SIG-M5 treated with dmso at 0.1 percent for 504 hours (cell line): ENCODE measurements around the gene ZC3H18.
A peak's percentile ranks its signal among the peaks of the same experiment; 100 is the strongest.

ENCODE experiments used
- DNase-seq: peaks from one replicate; lab custom pipeline; 2025; ENCODE audit not compliant: unreplicated experiment; lab: John Stamatoyannopoulos, UW

The ZC3H18 gene

DNA sequence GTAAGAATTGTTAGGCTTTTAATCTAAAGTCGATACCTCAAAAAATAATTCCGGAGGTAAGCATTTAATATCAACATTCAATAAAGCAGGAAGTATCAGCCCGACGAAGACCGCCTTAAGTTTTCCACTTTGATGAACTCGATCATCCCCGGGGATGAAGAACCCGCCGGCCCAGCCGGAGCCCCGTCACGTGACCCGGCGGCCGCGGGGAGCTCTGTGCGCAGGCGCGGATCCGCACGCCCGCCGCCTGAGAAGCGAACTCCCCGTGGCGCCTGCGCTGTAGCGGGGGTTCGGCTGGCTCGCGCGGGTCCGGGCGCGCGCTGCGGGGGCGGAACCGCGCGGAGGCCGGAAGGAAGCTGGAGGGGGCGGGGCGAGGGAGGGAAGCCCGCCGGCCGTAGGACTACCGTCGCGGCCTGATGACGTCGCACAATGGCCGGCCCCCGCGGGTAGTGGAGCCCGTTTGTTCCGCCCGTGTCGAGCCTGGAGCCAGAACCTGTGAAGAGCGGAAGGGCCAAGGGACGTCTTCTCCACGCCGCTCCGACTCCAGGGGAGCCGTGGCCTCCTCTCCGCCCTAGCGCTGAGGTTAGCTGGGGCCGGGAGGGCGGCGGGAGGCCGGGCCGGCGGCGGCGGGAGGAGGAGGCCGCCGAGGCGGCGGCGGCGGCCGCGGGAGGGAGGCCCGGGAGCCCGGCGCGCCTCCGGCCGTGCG, at the start of gene ZC3H18:
TSS of gene ZC3H18 (plus strand) at position 419 of the 706 bp plus-strand sequence. CDS start 6,721 bp downstream, outside the sequence.
- DNase-seq, result peak; percentile 89

DNA sequence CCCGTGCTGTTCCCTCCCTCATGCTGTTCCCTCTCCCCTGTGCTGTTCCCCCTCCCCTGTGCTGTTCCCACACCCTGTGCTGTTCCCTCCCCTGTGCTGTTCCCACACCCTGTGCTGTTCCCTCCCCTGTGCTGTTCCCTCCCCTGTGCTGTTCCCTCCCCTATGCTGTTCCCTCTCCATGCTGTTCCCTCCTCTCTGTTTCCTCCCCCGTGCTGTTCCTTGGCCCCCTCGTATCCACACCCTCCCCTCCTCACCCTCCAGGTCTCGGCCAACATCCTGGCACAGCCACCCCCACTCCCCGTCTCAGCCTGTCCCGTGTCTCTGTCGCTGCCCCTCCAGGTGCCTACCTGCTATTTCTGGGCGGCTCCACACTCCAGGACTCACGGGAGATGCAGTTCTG, 48.5 kb upstream of the ZC3H18 start:
- DNase-seq, result no peak

DNA sequence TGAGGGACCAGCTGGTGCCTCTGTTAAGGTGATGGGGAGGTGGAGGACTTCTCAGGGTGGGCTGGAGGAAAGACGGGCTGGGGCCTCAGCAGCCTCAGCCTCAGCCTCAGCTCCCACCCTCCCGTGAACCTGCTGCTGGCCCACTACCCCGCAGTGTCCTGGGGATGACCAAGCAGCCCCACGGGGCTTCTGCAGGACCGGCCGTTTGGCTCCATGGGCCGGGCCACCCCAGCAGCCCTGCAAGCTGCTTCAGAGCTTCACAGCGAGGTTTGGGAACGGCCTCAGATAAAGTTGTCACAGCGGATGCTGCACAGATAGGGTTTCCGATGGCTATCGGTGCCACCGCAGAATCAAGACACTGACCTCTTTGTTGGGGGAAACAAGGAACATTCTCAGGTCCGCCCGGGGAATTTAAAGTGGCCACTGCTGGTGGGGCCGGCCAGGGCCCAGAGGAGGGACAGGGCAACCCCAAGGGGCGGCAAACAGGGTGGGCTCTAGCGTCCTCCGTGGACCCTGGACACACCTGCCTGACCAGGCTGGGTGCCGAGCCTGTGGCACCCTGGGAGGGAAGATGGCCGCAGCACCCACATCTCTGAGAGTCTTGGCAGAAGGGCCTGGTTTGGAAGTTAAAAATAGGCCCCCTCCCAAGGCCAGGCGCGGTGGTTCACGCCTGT, 47.8 kb upstream of the ZC3H18 start:
- no peak for DNase-seq

DNA sequence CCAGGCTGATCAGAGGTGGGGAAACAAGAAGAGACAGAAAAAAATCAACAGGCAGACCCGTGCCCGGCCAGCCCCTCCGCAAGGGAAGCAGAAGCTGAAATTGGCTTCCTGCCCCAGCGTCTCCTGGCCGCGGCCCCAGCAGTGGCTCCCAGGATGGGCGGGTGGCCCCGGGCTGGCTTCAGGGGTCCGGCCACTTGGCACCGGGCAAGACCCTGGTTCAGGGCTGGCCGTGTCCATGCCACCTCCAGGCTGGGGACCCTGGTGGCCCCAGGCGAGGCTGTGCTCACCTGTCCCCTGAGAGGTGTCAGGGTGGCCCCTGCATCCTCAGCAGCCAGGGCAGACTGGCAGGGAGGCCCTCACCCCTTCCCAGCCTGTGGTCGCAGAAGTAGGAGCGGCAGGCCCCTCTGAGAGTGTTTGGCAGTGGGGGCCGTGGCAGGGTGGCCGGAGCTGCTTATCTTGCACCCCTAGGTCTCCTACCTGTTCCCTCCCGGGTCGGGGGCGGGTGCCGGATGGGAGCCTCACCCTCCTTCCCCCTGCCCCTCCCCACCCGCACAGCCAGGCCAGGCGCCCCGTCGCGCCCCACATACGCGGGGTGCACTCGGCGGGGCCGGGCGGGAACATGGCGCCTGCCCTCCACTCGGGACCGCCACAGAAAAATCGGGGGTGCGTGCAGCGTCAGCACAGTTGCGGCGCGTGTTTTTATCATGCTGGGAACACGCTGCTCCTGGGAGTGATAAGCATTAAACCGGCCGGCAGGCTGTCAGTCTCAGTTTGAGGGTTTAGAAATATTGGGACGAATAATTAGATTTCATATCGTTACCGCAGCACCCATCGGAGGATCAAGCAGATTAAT, 46.7 kb upstream of the ZC3H18 start:
- no peak for DNase-seq

DNA sequence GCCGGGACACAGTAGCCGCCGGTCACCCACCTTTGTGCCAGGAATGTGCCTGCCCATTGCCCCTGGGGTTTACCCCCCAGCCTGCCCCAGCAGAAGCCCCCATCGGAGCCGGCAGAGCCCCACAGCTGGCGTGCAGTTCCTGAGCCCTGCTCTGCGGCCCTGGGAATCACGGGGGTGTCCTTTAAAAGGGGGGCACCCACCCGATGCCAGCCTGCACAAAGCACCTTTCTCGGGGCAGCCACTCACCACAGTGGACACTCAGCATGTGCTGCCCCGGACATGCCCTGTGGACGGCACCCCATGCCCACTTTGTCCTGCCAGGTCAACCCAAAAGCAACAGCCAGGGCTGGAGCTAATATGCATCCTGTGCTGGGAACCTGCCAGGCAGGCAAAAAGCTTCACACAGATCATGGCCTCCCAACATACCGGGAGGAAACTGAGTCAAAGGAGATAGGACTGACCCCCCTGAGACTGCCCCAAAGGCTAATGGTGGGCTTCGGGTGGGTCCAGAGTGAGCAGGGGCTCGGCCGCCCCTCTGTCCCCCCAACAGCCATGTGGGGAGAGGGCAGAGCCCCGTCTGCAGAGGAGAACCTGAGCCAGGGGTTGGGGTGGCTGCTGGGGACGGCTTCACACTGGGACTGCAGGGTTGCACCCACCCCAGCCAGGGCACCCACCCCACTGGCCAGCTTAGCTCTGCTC, 45.8 kb upstream of the ZC3H18 start:
- DNase-seq, result no peak

DNA sequence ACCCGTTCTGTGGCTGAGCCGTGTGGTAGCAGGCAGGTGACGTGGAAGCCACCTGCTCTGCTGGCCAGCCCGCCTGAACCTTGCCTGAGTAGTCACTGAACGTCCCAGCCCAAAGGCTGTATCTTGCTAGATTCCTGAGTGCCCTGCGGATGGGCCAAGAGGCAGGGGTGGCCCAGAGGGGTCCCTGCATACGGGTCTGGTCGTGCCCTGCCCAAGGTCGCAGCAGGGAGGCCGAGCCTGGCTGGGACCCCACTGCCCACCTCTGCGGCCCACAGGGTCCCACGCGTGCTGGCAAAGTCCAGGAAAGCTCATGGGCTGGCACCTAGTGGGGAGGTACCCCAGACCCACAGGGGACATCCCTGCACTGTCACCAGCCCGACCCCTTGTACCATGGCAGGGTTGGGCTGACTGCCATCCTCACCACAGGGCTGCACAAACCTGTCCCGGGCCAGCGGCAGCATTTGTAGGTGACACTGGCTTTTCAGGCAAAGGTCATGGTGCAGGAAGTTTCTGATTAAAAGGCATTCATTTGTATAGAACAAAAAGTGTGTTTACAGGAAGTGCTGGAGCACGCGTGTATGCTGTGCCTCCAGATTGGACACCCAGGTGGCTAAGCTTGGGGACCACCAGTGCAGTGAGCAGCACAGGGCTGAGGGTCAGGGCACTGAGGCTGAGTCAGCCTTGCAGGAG, 45.1 kb upstream of the ZC3H18 start:
- DNase-seq, result no peak

DNA sequence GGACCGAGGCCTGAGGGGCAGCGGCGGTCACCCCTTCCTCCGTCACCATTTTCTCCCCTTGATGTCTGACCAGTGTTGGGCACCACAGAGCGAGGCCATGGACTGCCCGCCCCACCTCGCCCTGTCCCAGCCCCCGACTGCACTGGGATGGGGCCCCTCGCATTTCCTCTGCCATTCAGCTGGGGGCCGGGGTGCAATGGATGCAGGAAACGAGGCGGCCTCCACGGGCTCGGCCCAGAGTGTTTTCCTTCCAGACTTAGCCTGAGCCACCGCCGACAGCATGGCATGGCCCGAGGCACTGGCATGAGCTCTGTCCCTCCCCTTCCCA, 44.6 kb upstream of the ZC3H18 start:
- DNase-seq, result no peak

DNA sequence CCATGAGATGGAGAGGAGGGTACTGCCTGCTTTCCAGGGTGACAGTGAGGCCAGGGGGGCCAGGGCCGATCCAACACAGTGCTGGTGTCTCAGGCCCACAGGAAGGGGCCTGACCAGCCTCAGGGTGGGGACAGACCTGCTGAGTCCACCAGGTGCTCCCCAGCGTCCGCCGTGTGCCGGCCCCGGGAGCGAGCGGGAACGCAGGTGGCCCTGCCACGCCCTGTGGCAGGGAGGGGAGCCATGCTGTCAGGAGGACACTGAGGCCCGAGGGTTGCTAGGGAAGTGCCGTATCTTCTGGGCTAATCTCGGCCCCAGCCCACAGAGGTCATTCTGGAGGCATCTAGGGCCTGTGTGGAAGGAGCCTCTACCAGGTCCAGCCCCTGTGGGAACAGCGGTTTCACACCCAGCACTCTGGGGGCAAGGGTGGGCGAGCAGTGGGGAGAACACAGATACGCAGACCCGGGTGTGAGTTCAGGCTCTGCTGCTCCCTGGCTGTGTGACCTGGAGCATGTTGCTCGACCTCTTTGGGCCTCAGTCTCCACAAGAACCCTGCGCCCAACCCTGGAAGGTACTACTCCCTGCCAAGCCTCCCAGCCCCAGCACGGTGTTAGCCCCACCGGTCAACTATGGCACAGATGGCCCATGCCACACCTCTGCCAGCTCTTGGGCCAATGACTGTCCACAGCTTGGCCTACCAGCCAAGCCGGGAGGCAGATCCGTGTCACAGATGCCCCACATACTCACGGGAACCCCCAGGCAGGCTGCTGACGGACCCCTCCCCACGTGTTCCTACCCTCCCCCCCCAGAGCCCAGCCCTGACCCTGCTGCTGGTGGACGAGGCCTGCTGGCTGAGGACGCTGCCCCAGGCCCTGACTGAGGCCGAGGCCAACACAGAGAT, 43.9 kb upstream of the ZC3H18 start:
- DNase-seq, result no peak

DNA sequence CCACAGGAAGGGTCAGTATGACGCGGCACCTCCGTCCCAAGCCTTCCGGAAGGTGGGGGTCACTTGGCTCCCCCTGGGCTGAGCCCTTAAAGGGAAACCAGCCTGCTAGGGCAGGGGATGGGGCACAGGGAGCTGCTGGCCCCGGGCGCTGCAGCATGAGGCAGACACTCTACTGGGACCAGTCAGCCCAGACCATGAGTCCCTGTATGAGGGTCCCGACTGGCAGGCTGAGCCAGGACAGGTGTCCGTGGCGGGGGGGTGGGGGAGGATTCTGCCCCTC, 43.4 kb upstream of the ZC3H18 start:
- DNase-seq, result no peak

DNA sequence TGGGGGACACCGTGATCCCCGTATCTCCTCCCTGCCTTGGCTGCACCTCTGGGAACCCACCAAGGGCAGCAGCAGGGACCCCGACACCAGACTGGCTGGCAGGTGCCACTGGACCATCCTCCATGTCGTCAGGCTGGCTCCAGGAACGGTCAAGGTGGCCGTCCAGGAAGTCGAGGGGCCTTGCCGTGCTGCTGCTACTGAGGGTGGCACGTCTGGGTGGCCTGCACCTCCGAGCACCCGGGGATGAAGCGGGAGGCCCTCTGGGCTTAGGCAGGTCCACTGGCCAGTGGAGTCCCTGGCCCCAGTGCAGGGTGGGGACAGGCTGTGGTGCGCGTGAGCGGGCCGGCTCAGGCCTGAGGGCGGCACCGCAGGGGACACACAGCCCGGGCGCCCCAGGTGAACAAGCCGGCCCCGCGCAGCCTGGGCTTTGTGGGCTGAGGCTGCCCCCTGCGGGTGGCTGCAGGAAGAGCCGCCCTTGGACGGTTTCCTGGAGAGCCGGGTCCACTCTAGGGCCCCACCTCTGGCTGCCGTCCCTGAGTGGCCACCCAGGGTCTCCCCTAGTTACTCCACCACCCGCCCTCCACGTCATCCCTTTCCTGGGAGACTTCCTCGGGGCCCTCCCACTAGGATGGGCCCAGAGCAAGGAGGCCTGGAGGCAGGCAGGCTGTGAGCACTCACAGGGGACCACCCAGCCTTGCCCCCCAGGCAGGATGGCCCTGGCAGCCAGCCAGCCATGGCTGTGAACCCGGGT, 42.8 kb upstream of the ZC3H18 start:
- DNase-seq, result peak; percentile 5

DNA sequence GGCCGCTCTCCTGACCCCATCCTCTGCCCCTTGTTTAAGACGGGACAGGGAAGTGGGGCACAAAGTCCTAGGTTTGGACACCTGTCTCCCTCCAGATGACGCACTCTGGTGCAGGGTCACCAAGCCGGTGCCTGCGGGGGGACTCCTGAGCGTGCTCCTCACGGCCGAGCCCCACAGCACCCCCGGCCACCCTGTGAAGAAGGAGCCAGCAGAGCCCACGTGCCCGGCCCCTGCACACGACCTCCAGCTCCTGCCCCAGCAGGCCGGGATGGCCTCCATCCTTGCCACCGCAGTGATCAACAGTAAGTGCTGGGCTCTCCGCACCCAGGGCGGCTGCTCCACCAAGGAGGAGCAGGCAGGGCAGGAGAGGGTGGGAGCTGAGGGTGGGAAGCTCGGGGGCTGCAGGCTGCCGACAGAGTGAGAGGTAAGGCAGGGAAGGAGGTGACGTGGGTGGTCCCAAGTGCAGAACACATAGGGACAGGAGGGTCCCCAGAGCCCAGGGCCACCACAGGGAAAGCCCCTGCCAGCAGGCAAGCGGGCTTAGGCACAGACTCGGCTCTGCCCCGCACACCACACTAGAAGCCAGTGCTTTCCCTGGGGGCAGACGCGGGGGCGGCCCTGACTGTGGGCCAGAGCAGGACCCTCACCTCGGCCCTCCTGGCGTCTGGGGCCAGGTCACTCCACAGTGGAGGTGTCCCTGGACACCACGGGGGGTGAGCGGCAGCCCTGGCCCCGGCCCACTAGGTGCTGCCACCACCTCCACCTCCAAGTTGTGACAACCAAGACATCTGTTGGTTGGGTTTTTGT, 42.1 kb upstream of the ZC3H18 start:
- no peak for DNase-seq

DNA sequence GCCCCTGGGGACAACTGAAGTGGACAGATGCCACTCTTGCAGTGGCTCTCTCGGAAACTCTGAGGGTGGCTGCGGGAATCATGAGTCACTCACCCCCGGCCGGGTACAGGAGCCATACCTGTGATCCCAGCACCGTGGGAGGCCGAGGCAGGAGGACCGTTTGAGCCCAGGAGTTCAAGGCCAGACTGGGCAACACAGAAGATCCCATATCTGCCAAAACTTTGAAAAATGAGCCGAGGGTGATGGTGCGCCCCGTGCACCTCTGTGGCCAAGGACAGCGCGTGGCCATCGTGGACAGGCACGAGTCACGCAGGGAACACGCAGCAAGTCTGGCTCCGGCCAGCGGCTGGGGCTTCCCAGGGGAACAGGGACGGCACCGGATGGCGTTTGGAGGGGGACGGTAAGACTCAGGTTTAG, 41.3 kb upstream of the ZC3H18 start:
- no peak for DNase-seq

DNA sequence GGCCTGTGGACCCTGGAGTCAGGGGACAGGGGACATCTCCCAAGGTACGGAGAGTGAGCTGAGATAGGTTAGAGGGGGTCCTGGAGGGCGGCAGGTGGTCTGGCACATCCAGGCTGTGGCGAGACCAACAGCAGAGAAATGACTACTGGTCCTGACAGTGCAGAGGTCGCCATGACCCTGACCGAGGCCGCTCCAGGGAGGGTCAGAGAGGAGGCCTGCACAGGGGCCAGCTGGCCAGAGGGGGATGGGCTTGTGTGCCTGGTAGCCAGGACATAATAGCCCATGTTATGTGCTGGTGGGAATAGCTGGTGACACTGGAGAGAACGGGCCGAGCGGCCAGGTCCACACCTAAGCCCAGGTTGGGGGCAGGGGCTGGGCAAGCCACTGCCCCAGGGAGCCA, 40.6 kb upstream of the ZC3H18 start:
- no peak for DNase-seq

DNA sequence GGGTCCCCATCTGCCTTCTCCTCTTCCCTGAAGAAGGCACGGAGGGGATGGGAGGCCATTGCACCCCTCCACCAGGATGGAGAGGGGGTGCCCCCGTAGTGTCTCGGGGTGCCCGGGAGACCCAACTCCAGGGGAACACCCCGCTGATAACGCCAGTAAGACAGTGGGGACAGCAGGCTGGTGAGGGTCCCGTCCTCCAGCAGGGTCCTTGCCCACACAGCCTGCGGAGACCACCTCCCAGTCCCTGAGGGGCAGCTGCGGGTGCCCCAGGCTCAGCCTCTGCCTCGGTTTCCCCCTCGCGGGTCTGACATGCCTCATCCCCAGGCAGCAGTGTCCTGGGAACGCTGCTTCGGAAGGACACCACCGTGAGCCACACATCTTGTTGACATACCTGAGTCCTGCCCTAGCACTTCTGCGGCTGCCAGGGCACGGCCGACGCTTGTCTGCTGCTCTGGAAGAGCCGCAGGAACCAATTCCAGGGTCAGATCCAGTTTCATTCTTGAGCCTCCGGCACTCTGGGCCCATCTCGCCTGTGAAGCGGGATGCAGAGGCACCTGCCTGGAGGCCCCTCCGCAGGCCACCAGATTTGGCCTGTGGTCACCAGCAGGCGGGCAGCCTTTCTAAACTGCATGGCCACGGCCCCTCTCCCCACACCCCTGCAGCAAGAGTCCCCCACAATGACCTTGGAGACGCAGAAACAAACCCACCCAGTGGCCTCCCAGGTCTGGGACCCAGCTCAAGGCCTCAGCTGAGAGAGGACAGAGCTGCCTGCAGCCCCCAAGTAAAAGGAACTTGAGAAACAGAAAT, 39.9 kb upstream of the ZC3H18 start:
- no peak for DNase-seq

DNA sequence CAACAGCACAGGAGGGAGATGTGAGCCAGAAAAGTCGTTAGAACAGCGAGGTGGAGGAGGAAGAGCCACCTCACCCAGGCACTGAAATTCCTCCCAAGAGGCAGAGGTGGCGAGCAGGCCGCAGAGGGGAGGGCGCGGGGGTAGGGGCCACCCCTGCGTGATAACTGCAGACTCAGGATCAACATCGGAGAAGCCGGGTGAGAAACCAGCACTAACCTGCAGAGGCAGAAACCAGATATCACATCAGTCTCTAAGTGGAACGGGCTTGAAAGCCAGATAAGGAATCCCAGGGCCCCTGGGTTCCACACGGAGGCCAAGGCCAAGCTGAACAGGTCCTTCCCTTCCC, 39.4 kb upstream of the ZC3H18 start:
- DNase-seq, result no peak

DNA sequence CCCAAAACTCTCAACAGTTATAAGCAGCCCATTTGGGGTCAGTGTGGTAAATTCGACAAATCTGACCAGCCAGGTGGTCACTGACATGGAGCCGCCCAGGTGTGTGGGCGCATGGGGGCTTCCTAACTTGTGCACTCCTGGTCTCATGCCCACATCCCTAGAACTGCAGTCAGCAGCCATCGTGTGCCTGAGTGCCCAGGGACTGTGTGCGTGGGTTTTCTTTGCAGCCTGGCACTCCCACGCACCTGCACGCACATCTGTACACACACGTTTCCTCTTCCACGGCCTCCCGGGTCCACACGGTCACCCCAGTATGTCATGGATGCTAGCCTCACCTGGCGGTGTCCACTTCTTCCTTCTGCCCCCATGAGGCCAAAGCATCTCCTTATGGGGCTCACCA, 38.9 kb upstream of the ZC3H18 start:
- no peak for DNase-seq

DNA sequence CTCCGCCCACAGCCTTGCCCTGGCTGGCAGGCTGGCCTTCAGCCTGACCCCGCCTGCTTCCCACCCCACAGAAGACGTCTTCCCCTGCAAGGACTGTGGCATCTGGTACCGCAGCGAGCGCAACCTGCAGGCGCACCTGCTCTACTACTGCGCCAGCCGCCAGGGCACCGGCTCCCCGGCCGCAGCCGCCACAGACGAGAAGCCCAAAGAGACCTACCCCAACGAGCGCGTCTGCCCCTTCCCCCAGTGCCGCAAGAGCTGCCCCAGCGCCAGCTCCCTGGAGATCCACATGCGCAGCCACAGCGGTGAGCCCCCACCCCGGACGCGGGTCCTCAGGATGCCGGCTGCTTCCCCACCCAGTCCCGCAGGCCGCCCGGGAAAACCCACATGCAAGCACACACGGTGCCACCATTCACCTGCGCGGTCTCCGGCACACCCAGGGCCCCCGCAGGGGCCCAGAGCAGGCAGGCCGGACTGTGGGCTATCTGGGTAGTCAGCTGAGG, 38.2 kb upstream of the ZC3H18 start:
- no peak for DNase-seq
